Measurements from ENCODE around the gene SMAP2. TPM values are rescaled to one million over a fixed set of nuclear protein-coding genes. Genes with fewer than 3 reads are reported as not detected.
"Not testable (repeated sequence)": the region's sequence is repeated elsewhere in the genome, so short reads cannot be mapped to it uniquely, and the experiment has no call there.

SMAP2 gene
- total and polyA plus RNA-seq, 3 experiments from 2014 or later = 144 to 340 (median 146) TPM

DNA sequence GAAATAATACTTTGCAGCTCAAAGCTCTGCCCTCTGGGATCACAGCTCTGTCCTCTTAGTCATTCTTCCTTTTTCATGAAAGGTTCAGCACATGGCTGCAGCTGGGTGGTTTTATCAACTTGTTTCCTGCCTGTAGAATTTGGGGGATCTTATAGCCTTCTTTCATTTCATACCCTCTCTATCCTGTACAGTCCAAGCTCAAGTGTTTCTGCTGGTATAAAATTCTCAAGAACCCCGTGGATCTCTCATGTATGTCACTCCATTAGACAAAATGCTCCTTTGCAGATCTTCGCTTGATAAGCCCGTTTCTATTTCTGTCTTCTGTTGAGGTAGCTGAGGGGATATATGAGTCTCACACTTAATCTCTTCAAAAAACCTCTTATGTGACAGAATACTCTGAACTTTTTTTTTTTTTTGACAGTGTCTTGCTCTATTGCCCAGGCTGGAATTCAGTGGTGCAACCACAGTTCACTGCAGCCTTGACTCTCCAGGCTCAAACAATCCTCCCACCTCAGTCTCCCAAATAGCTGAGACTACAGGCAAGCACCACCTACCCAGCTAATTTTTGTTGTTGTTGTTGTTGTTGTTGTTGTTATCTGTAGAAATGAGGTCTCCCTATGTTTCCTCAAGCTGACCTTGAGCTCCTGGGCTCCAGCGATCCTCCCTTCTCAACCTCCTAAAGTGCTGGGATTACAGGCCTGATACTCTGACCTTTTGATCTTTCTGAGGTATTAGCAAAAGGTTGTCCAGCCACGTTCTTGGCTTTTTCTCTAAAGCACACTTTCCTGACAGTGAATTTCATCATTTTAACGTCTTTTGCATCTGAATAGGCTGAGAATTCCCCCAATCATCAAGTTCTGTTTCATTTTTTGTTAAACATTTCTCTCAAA, 31.8 kb upstream of the SMAP2 start:
- Mint-ChIP-seq H3K27me3 (peaks cover 0 to 2% of the 10 kb centered on the region in 2 donors), H3K36me3 (no peaks in the 10 kb centered on the region), H3K27ac (peak overlapping the region; percentile 14 to 87 (median 68)), H3K9me3 (no peaks in the 10 kb centered on the region), H3K4me1 (peaks cover 33 to 39% (median 39%) of the 10 kb centered on the region in 3 donors), H3K4me3 (peak overlapping the region in 4 of 7 donors; percentile 28 to 54 (median 42))
- Histone ChIP-seq H3K4me3 (ENCODE audit: low read length) (no peak overlapping the region), H3K27me3 (ENCODE audit: insufficient read depth, low read length, poor library complexity, severe bottlenecking) (no peaks in the 10 kb centered on the region), H3K4me1 (ENCODE audit: insufficient read depth, low read length) (peaks cover 32% of the 10 kb centered on the region), H3K9me3 (ENCODE audit: low read length) (no peaks in the 10 kb centered on the region), H3K36me3 (ENCODE audit: insufficient read depth, low read length) (no peaks in the 10 kb centered on the region), H3K27ac (ENCODE audit: low read depth, low read length) (no peak overlapping the region)
- no peak for DNase-seq
- POLR2A ChIA-PET = interaction anchor here (0.8 to 1.0 kb wide), 2 partner anchors 45 to 180 kb away, joined by 3 read pairs; no protein-coding TSS in a partner anchor
- CTCF ChIA-PET = interaction anchor here (0.7 to 9.2 kb wide), 9 partner anchors 11 to 198 kb away, joined by 3 to 122 read pairs (median 5); partner anchors contain the start of gene SMAP2

DNA sequence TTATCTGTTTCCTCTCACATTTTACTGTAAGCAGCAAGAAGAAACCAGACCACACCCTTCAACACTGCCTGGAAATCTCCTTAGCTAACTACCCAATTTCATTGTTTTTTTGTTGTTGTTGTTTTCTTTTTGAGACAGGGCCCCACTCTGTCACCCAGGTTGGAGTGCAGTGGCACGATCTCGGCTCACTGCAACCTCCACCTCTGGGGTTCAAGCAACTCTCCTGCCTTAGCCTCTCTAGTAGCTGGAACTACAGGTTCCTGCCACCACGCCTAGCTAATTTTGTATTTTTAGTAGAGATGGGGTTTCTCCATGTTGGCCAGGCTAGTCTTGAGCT, 31.2 kb upstream of the SMAP2 start:
- H3K9me3 ChIP-seq (ENCODE audit: low read length); H3K27me3 ChIP-seq (ENCODE audit: insufficient read depth, low read length, poor library complexity, severe bottlenecking); H3K36me3 ChIP-seq (ENCODE audit: insufficient read depth, low read length); H3K4me3 ChIP-seq (ENCODE audit: low read length); DNase-seq; H3K9me3 Mint-ChIP-seq; H3K36me3 Mint-ChIP-seq; H3K27ac ChIP-seq (ENCODE audit: low read depth, low read length); H3K27me3 Mint-ChIP-seq: not testable (repeated sequence)
- ChIA-PET POLR2A (interaction anchor here (1.0 kb wide), 1 partner anchor 44 kb away, joined by 3 read pairs; no protein-coding TSS in a partner anchor), CTCF (interaction anchor here (0.9 to 9.2 kb wide), 5 partner anchors 12 to 190 kb away, joined by 3 to 122 read pairs (median 11); no protein-coding TSS in a partner anchor)
- H3K27ac Mint-ChIP-seq = peak overlapping the region in 7 of 8 donors; percentile 33 to 87 (median 69)
- H3K4me1 ChIP-seq (ENCODE audit: insufficient read depth, low read length) = peaks cover 32% of the 10 kb centered on the region
- peak overlapping the region in 4 of 7 donors; percentile 28 to 54 (median 42) for H3K4me3 Mint-ChIP-seq
- peaks cover 33 to 39% (median 39%) of the 10 kb centered on the region in 3 donors for H3K4me1 Mint-ChIP-seq

DNA sequence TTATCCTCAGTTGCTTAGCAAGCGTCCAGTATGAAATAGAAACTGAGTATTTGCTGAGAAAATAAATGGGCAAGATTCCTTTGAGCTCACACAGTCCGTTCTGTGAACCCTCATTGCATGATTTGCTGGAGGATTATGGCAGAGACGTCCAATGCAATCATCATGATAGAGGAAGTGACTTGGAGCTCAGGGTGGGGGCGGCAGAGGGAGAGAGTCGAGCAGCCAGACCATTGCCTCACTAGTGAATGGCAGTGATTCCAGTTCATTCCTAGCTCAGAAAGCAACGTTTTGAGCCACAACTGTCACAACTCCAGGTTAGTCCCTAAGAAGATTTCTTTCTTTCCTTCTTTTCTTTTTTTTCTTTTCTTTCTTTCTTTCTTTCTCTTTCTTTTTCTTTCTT, 28.9 kb upstream of the SMAP2 start:
- H3K27ac ChIP-seq (ENCODE audit: low read depth, low read length) = no peak overlapping the region
- no peaks in the 10 kb centered on the region for H3K36me3 ChIP-seq (ENCODE audit: insufficient read depth, low read length)
- no peaks in the 10 kb centered on the region for H3K9me3 ChIP-seq (ENCODE audit: low read length)
- DNase-seq = peak in 1 of 5 donors; percentile 37
- H3K4me3 Mint-ChIP-seq = peak overlapping the region in 3 of 7 donors; percentile 1 to 22 (median 7)
- no peak overlapping the region for H3K4me3 ChIP-seq (ENCODE audit: low read length)
- peak overlapping the region in 5 of 8 donors; percentile 2 to 77 (median 16) for H3K27ac Mint-ChIP-seq
- peaks cover 0 to 2% of the 10 kb centered on the region in 2 donors for H3K27me3 Mint-ChIP-seq
- H3K9me3 Mint-ChIP-seq = no peaks in the 10 kb centered on the region
- H3K27me3 ChIP-seq (ENCODE audit: insufficient read depth, low read length, poor library complexity, severe bottlenecking) = no peaks in the 10 kb centered on the region
- ChIA-PET CTCF (interaction anchor here (0.7 to 1.6 kb wide), 4 partner anchors 30 to 200 kb away, joined by 3 to 7 read pairs (median 4); no protein-coding TSS in a partner anchor), POLR2A (interaction anchor here (1.3 kb wide), 1 partner anchor 37 kb away, joined by 5 read pairs; no protein-coding TSS in a partner anchor)
- peaks cover 28 to 33% (median 31%) of the 10 kb centered on the region in 3 donors for H3K4me1 Mint-ChIP-seq
- no peaks in the 10 kb centered on the region for H3K36me3 Mint-ChIP-seq
- H3K4me1 ChIP-seq (ENCODE audit: insufficient read depth, low read length) = peaks cover 24% of the 10 kb centered on the region

DNA sequence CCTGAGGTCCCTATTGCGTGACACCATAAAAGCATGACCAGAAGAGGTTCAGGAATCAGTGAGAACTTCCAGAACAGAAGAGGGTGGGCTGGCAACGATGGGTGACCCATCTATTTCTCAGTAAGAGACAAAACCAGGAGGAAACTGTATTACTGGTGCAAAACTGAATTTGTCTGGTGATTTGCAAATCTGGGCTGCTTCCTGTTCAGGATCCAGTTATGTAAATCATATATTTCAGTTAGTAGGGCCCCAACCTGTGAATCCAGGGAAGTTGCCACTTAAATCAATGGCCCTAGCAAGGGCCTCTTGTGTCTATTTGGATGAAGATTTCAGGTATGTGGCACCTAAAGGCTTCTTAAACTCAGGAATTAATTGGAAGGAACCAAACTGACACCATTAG, 23.1 kb upstream of the SMAP2 start:
- ChIA-PET CTCF (no interaction called here), POLR2A (no interaction called here)
- no peaks in the 10 kb centered on the region for H3K27me3 ChIP-seq (ENCODE audit: insufficient read depth, low read length, poor library complexity, severe bottlenecking)
- H3K4me1 ChIP-seq (ENCODE audit: insufficient read depth, low read length) = no peaks in the 10 kb centered on the region
- Mint-ChIP-seq H3K27ac (peak overlapping the region in 1 of 8 donors; percentile 39), H3K4me1 (no peaks in the 10 kb centered on the region), H3K27me3 (no peaks in the 10 kb centered on the region), H3K36me3 (no peaks in the 10 kb centered on the region), H3K4me3 (no peak overlapping the region), H3K9me3 (no peaks in the 10 kb centered on the region)
- no peak overlapping the region for H3K27ac ChIP-seq (ENCODE audit: low read depth, low read length)
- no peak overlapping the region for H3K4me3 ChIP-seq (ENCODE audit: low read length)
- DNase-seq = no peak
- no peaks in the 10 kb centered on the region for H3K36me3 ChIP-seq (ENCODE audit: insufficient read depth, low read length)
- no peaks in the 10 kb centered on the region for H3K9me3 ChIP-seq (ENCODE audit: low read length)

DNA sequence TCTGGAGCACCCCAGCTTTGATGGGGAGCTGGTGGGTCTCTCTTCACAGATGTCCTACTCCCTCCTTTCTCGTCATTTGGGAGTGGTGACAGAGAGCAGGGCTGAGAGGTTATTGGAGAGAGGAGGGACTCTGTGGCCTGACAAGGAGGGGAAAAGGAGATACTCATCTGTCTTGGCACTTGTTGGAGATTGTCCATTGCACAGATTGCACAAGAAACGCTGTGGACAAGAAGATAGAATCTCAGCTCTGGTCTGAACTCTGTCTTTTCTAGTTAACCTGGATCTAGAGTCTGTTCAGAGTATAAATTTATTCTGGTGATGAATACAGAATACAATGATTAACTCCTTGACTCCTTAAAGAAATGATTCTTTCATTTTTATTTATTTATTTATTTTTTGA, 22.4 kb upstream of the SMAP2 start:
- ChIA-PET CTCF (interaction anchor here (3.0 kb wide), 1 partner anchor 12 kb away, joined by 11 read pairs; no protein-coding TSS in a partner anchor), POLR2A (no interaction called here)
- H3K27ac ChIP-seq (ENCODE audit: low read depth, low read length) = no peak overlapping the region
- Mint-ChIP-seq H3K4me1 (no peaks in the 10 kb centered on the region), H3K36me3 (no peaks in the 10 kb centered on the region), H3K27ac (peak overlapping the region in 3 of 8 donors; percentile 23 to 58 (median 23)), H3K27me3 (no peaks in the 10 kb centered on the region), H3K4me3 (no peak overlapping the region), H3K9me3 (no peaks in the 10 kb centered on the region)
- no peak overlapping the region for H3K4me3 ChIP-seq (ENCODE audit: low read length)
- no peaks in the 10 kb centered on the region for H3K36me3 ChIP-seq (ENCODE audit: insufficient read depth, low read length)
- DNase-seq = no peak
- H3K4me1 ChIP-seq (ENCODE audit: insufficient read depth, low read length) = no peaks in the 10 kb centered on the region
- H3K9me3 ChIP-seq (ENCODE audit: low read length) = no peaks in the 10 kb centered on the region
- no peaks in the 10 kb centered on the region for H3K27me3 ChIP-seq (ENCODE audit: insufficient read depth, low read length, poor library complexity, severe bottlenecking)

DNA sequence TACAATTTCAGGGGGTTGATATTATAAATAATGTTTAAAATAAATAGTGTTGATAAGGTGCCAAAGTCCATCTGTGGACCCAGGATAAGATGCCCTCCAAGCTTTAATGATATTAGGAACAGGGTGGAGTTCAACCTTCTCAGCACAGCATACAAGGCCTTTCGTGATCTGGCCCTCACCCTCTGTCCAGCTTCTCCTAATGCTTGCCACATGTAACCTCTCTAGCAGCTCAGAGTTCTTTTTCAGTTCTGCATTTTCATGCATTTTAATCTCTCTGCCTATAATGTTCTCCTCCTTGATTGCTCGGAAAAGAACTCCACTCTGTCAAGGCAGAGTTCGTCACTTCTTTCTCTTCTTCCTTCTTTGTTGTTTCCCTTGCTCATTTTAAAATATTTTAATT, 21.4 kb upstream of the SMAP2 start:
- Histone ChIP-seq H3K4me1 (ENCODE audit: insufficient read depth, low read length) (no peaks in the 10 kb centered on the region), H3K4me3 (ENCODE audit: low read length) (no peak overlapping the region), H3K27ac (ENCODE audit: low read depth, low read length) (no peak overlapping the region), H3K9me3 (ENCODE audit: low read length) (no peaks in the 10 kb centered on the region), H3K27me3 (ENCODE audit: insufficient read depth, low read length, poor library complexity, severe bottlenecking) (no peaks in the 10 kb centered on the region), H3K36me3 (ENCODE audit: insufficient read depth, low read length) (no peaks in the 10 kb centered on the region)
- POLR2A ChIA-PET = no interaction called here
- Mint-ChIP-seq H3K36me3 (no peaks in the 10 kb centered on the region), H3K27ac (peak overlapping the region in 2 of 8 donors; percentile 21 to 87), H3K4me3 (no peak overlapping the region), H3K4me1 (no peaks in the 10 kb centered on the region), H3K9me3 (no peaks in the 10 kb centered on the region), H3K27me3 (no peaks in the 10 kb centered on the region)
- CTCF ChIA-PET = interaction anchor here (1.8 to 3.0 kb wide), 2 partner anchors 11 to 13 kb away, joined by 5 to 11 read pairs; no protein-coding TSS in a partner anchor
- no peak for DNase-seq

DNA sequence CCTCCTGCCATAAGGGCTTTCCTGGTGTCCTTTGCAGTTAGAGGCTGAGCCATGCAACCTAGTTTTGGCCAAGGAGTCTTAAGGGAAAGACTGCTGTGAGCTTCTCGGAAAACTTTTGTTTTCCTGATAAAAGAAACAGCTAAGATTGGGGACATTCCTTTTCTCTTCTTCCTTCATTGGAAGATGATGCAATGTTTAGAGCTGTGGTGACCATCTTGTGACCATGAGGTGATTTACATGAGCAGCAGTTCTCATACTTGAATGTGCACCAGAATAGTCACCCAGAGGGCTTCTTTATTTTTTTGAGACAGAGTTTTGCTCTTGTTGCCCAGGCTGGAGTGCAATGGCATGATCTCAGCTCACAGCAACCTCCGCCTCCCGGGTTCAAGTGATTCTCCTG, 20.4 kb upstream of the SMAP2 start:
- Mint-ChIP-seq H3K4me3 (no peak overlapping the region), H3K4me1 (no peaks in the 10 kb centered on the region), H3K27ac (peak overlapping the region in 1 of 8 donors; percentile 95), H3K9me3 (no peaks in the 10 kb centered on the region), H3K36me3 (no peaks in the 10 kb centered on the region), H3K27me3 (no peaks in the 10 kb centered on the region)
- Histone ChIP-seq H3K9me3 (ENCODE audit: low read length) (no peaks in the 10 kb centered on the region), H3K27ac (ENCODE audit: low read depth, low read length) (no peak overlapping the region), H3K27me3 (ENCODE audit: insufficient read depth, low read length, poor library complexity, severe bottlenecking) (no peaks in the 10 kb centered on the region), H3K36me3 (ENCODE audit: insufficient read depth, low read length) (no peaks in the 10 kb centered on the region), H3K4me1 (ENCODE audit: insufficient read depth, low read length) (no peaks in the 10 kb centered on the region), H3K4me3 (ENCODE audit: low read length) (no peak overlapping the region)
- ChIA-PET CTCF (interaction anchor here (1.8 to 3.0 kb wide), 3 partner anchors 12 to 201 kb away, joined by 5 to 11 read pairs (median 7); no protein-coding TSS in a partner anchor), POLR2A (no interaction called here)
- DNase-seq = no peak

DNA sequence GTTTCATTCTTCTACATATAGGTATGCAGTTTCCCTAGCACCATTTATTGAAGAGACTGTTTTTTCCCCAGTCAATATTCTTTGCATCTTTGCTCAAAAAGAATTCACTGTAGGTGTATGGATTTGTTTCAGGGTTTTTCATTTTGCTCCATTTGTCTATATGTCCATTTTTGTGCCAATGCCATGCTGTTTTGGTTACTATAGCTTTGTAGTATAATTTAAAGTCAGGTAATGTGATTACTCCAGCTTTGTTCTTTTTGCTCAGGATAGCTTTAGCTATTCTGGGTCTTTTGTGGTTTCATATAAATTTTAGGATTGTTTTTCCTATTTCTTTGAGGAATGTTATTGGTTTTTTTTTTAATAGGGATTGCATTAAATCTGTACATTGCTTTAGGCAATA, 15.9 kb upstream of the SMAP2 start:
- H3K9me3 Mint-ChIP-seq = peaks cover 0 to 4% (median 0%) of the 10 kb centered on the region in 5 donors
- POLR2A ChIA-PET = interaction anchor here (0.6 kb wide), 1 partner anchor 540 kb away, joined by 3 read pairs; no protein-coding TSS in a partner anchor
- no peaks in the 10 kb centered on the region for H3K9me3 ChIP-seq (ENCODE audit: low read length)
- no peak overlapping the region for H3K4me3 Mint-ChIP-seq
- H3K27ac ChIP-seq (ENCODE audit: low read depth, low read length) = no peak overlapping the region
- no peak overlapping the region for H3K27ac Mint-ChIP-seq
- no peaks in the 10 kb centered on the region for H3K36me3 ChIP-seq (ENCODE audit: insufficient read depth, low read length)
- H3K27me3 Mint-ChIP-seq = peaks cover 1 to 3% of the 10 kb centered on the region in 2 donors
- no peaks in the 10 kb centered on the region for H3K4me1 Mint-ChIP-seq
- H3K36me3 Mint-ChIP-seq = peaks cover 0 to 9% (median 0%) of the 10 kb centered on the region in 3 donors
- no peak overlapping the region for H3K4me3 ChIP-seq (ENCODE audit: low read length)
- CTCF ChIA-PET = interaction anchor here (1.7 kb wide), 1 partner anchor 205 kb away, joined by 4 read pairs; no protein-coding TSS in a partner anchor
- no peaks in the 10 kb centered on the region for H3K4me1 ChIP-seq (ENCODE audit: insufficient read depth, low read length)
- no peaks in the 10 kb centered on the region for H3K27me3 ChIP-seq (ENCODE audit: insufficient read depth, low read length, poor library complexity, severe bottlenecking)
- no peak for DNase-seq

All from CD8-positive, alpha-beta memory T cell (primary cell).